ENCODE measurements around the gene SLC51B. TPM values are rescaled to one million over a fixed set of nuclear protein-coding genes. Genes with fewer than 3 reads are reported as not detected.

Gene SLC51B
- total RNA-seq, 1 experiment from 2014 or later = not detected

DNA sequence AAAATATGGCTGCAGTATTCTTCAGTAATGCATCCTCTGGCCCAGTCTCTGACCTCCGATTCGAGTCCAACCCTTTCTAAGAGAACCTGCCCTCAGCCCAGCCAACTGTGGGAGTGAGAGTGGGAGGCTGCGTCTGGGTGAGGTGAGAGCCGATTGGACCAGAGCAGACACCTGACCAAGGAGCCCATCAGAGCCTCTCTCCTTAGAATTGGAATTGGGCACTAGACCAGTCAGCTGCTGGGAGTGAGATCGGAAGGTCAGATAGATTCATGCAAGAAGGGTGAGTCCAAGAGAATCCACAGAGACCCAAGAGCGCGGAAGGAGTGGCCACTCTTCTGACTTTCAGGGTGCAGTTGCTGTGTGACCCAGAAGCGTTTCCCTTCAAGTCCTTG is 12.4 kb downstream of the SLC51B start (continued):
- TF ChIP-seq, protein P1, sequence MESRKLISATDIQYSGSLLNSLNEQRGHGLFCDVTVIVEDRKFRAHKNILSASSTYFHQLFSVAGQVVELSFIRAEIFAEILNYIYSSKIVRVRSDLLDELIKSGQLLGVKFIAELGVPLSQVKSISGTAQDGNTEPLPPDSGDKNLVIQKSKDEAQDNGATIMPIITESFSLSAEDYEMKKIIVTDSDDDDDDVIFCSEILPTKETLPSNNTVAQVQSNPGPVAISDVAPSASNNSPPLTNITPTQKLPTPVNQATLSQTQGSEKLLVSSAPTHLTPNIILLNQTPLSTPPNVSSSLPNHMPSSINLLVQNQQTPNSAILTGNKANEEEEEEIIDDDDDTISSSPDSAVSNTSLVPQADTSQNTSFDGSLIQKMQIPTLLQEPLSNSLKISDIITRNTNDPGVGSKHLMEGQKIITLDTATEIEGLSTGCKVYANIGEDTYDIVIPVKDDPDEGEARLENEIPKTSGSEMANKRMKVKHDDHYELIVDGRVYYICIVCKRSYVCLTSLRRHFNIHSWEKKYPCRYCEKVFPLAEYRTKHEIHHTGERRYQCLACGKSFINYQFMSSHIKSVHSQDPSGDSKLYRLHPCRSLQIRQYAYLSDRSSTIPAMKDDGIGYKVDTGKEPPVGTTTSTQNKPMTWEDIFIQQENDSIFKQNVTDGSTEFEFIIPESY (IDR thresholded peaks at IDR 0.05; ENCODE audit: extremely low read depth, insufficient replicate concordance, low read length) = no peak
- TF ChIP-seq EGR1 (IDR thresholded peaks at IDR 0.05; ENCODE audit: low read depth) (no peak), ZNF274 (IDR thresholded peaks at IDR 0.05; ENCODE audit: low read depth, low read length) (no peak)
- TF ChIP-seq, protein P2, sequence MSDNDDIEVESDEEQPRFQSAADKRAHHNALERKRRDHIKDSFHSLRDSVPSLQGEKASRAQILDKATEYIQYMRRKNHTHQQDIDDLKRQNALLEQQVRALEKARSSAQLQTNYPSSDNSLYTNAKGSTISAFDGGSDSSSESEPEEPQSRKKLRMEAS (IDR thresholded peaks at IDR 0.05) = no peak

DNA sequence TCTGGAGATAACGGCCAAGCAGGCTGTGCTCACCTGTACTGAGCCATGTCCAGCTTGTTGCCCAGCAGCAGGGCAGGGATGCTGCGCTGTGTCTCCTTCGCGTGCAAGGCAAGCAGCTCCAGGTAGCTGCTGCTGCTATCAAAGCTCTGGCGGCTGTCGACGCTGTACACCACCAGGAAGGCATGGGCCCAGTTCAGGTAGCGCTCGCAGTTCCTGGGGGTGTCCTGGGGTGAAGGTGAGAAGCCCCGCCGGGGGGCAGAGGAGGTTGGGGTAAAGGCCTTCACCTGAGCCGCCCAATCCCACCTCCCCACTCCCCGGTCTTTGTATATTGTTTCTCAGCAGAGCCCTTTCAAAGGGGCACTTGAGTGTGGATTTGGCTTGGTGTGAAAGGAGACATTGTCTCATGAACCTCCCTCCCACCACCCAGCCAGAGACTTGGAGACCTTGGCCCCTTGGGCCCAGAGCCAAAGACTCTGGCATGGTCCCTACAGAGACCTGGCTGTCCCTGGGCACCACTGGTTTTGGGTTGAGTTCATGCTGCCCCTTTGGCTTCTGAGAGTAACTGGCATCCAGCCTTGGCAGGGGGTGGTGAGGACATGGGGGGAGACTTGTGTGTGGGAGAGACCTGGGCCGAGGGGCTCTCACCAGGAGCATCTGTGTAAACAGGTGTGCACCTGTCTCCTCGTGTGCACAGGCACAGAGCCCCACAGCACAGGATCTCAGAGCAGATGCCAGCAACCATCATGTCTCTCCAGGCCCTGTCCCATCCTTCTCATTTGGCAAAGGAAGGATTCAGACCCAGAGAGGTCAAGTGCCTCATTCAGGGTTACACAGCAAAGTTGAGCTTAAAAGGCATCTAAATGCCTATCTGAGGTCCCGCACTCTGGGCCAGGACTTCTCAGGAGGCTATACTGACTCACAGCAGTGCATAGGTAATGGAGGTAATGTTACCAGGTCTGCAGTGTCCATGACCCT is 13.5 kb downstream of the SLC51B start:
- no peaks in the 10 kb centered on the region for H3K9me2 ChIP-seq (ENCODE audit: insufficient read depth)
- intact Hi-C loops (cut with micrococcal nuclease) = no loop called here
- ChIA-PET CTCF (interaction anchor here (6.5 kb wide), 1 partner anchor 44 kb away, joined by 52 read pairs; no protein-coding TSS in a partner anchor), POLR2A (no interaction called here), RAD21 (ENCODE audit: low non-redundant PET in 1 of 2, low total read pairs in 2 of 2, uncharacterized antibody in 2 of 2, unreplicated experiment in 2 of 2) (no interaction called here)
- H3K9me3 ChIP-seq (ENCODE audit: control insufficient read depth in 1 of 2, insufficient read depth in 1 of 2, low read depth in 1 of 2, low read length in 2 of 2) = no peaks in the 10 kb centered on the region
- peaks cover 23 to 39% of the 10 kb centered on the region in 2 experiments for H3K4me1 ChIP-seq (ENCODE audit: control insufficient read depth in 1 of 2, insufficient read depth in 2 of 2, low read length in 2 of 2)
- no peaks in the 10 kb centered on the region for H3K27me3 ChIP-seq (ENCODE audit: insufficient read depth, low read length)
- H3K9ac ChIP-seq (ENCODE audit: low read length) = no peak overlapping the region
- H2AFZ ChIP-seq (ENCODE audit: low read depth, low read length, poor library complexity, severe bottlenecking) = no peak overlapping the region
- BruUV-seq (replicated peaks) = no TSS peak
- H3K4me2 ChIP-seq (ENCODE audit: low read length) = no peak overlapping the region
- no peak overlapping the region for H3K27ac ChIP-seq (ENCODE audit: low read depth, low read length)
- H3K4me3 ChIP-seq (replicated peaks in 1 of 2; ENCODE audit: low read depth in 1 of 2, low read length in 2 of 2) = no peak overlapping the region
- H3K79me2 ChIP-seq (ENCODE audit: insufficient read depth, low read length) = no peaks in the 10 kb centered on the region
- no peaks in the 10 kb centered on the region for H4K20me1 ChIP-seq (ENCODE audit: insufficient read depth)
- ATAC-seq = no peak
- no peak for DNase-seq (ENCODE audit: low read depth, low spot score)
- H3K36me3 ChIP-seq (ENCODE audit: control insufficient read depth in 1 of 2, insufficient read depth in 2 of 2, low read length in 2 of 2) = no peaks in the 10 kb centered on the region
- no peak for TF ChIP-seq EZH2phosphoT487 (IDR thresholded peaks at IDR 0.05; ENCODE audit: borderline replicate concordance)
- no peak for TF ChIP-seq JUND (IDR thresholded peaks at IDR 0.05)
- no peak for TF ChIP-seq CEBPB (IDR thresholded peaks at IDR 0.05; ENCODE audit: low read depth)
- TF ChIP-seq, protein P3, sequence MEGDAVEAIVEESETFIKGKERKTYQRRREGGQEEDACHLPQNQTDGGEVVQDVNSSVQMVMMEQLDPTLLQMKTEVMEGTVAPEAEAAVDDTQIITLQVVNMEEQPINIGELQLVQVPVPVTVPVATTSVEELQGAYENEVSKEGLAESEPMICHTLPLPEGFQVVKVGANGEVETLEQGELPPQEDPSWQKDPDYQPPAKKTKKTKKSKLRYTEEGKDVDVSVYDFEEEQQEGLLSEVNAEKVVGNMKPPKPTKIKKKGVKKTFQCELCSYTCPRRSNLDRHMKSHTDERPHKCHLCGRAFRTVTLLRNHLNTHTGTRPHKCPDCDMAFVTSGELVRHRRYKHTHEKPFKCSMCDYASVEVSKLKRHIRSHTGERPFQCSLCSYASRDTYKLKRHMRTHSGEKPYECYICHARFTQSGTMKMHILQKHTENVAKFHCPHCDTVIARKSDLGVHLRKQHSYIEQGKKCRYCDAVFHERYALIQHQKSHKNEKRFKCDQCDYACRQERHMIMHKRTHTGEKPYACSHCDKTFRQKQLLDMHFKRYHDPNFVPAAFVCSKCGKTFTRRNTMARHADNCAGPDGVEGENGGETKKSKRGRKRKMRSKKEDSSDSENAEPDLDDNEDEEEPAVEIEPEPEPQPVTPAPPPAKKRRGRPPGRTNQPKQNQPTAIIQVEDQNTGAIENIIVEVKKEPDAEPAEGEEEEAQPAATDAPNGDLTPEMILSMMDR (IDR thresholded peaks at IDR 0.05 in 2 of 3, conservative IDR thresholded peaks at IDR 0.05 in 1 of 3; ENCODE audit: borderline replicate concordance in 1 of 3, insufficient read depth in 1 of 3, low read depth in 2 of 3, low read length in 2 of 3) = no peak
- TF ChIP-seq ELF1 (IDR thresholded peaks at IDR 0.05; ENCODE audit: borderline replicate concordance, low read depth) = no peak
- TF ChIP-seq ZFX (IDR thresholded peaks at IDR 0.05) = no peak
- TF ChIP-seq, protein P1 (IDR thresholded peaks at IDR 0.05; ENCODE audit: extremely low read depth, insufficient replicate concordance, low read length) = no peak
- TF ChIP-seq SP1 (IDR thresholded peaks at IDR 0.05; ENCODE audit: low read depth) = no peak
- no peak for TF ChIP-seq RAD21 (IDR thresholded peaks at IDR 0.05; ENCODE audit: low read depth)
- no peak for TF ChIP-seq SRF (IDR thresholded peaks at IDR 0.05; ENCODE audit: low read depth)
- no peak for TF ChIP-seq ZNF274 (IDR thresholded peaks at IDR 0.05; ENCODE audit: low read depth, low read length)
- TF ChIP-seq, protein P4, sequence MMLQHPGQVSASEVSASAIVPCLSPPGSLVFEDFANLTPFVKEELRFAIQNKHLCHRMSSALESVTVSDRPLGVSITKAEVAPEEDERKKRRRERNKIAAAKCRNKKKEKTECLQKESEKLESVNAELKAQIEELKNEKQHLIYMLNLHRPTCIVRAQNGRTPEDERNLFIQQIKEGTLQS (IDR thresholded peaks at IDR 0.05) = no peak
- no peak for TF ChIP-seq POLR2A (IDR thresholded peaks at IDR 0.05; ENCODE audit: borderline replicate concordance, extremely low read depth, insufficient read depth, insufficient read length)
- TF ChIP-seq SIN3A (IDR thresholded peaks at IDR 0.05; ENCODE audit: low read depth) = no peak
- TF ChIP-seq FOSL1 (IDR thresholded peaks at IDR 0.05; ENCODE audit: low read depth) = no peak

Data from HCT116 (cell line).